ENCODE results near the gene KIF1B. TPM values are rescaled to one million over a fixed set of nuclear protein-coding genes. Genes with fewer than 3 reads are reported as not detected.

The KIF1B gene
- total and polyA plus RNA-seq, 9 of the 15 experiments (the other 6 are each of a cell fraction or from before 2014, with no cell fraction given) = 2.8 to 19.8 (median 11.9) TPM

DNA sequence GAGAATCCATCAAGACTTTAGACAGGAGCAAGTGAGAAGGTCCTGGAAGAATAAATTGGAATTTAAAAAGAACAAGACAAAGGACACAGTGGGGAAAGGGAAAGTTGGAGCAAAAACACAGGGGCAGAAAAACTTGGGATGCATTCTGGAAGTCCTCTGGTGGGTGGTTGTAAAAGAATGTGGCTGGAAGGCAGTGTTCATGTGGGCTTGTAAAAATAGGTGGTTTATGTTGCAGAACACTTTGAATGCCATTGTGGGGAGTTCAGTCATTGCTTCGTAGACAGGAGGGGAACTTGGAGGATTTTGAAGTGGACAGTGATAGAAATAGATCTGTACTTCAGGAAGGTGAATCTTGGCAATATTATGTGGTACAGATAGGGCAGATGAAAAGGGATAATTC is 15.2 kb downstream of the KIF1B start:
- Histone ChIP-seq H3K27me3 (ENCODE audit: control insufficient read depth in 2 of 2, insufficient read depth in 2 of 2, low read length in 2 of 2) (no peaks in the 10 kb centered on the region), H3K9me1 (ENCODE audit: control insufficient read depth, insufficient read depth, low read length) (no peaks in the 10 kb centered on the region), H3K4me3 (no peak overlapping the region), H3K36me3 (ENCODE audit: control insufficient read depth, insufficient read depth, low read length) (no peaks in the 10 kb centered on the region), H3K27ac (ENCODE audit: extremely low read depth, low read depth, low read length) (no peak overlapping the region), H4K20me1 (replicated peaks; ENCODE audit: control insufficient read depth, insufficient read depth, low read length) (no peaks in the 10 kb centered on the region), H3K9ac (ENCODE audit: insufficient read depth in 1 of 2, low read depth in 2 of 2, low read length in 2 of 2) (no peak overlapping the region), H3K79me2 (ENCODE audit: control insufficient read depth, insufficient read depth, low read length) (peaks cover 13% of the 10 kb centered on the region; the same call in 2 of the 3 replicates), H3K9me3 (replicated peaks; ENCODE audit: control insufficient read depth, insufficient read depth, low read depth, low read length) (no peaks in the 10 kb centered on the region), H3K4me2 (ENCODE audit: insufficient read depth, low read length) (no peak overlapping the region), H2AFZ (ENCODE audit: low read depth, low read length) (no peak overlapping the region), H3K4me1 (replicated peaks in 1 of 2; ENCODE audit: control insufficient read depth in 2 of 2, insufficient read depth in 2 of 2, low read length in 2 of 2) (no peaks in the 10 kb centered on the region; a peak in 1 of 5 replicates)
- FAIRE-seq (no peak), ATAC-seq (no peak), DNase-seq (ENCODE audit: extremely low read depth in 1 of 4, low spot score in 3 of 4) (no peak)
- intact Hi-C loops (cut with micrococcal nuclease) = no loop called here
- 32% methylated on average over 1 of the region's 1 CpG for WGBS (ENCODE audit: insufficient coverage, low coverage, missing lambda C conversion rate)
- ChIA-PET POLR2A (interaction anchor here (0.6 to 2.3 kb wide), 3 partner anchors 11 to 16 kb away, joined by 3 to 11 read pairs (median 4); partner anchors contain the start of gene KIF1B), CTCF (ENCODE audit: low intra/inter-chr PET ratio) (no interaction called here)
- in situ Hi-C loops (cut with MboI) = no loop called here
- TF ChIP-seq ZNF133 (CRISPR knock-in tag; IDR thresholded peaks at IDR 0.05) = no peak
- TF ChIP-seq, protein P1, sequence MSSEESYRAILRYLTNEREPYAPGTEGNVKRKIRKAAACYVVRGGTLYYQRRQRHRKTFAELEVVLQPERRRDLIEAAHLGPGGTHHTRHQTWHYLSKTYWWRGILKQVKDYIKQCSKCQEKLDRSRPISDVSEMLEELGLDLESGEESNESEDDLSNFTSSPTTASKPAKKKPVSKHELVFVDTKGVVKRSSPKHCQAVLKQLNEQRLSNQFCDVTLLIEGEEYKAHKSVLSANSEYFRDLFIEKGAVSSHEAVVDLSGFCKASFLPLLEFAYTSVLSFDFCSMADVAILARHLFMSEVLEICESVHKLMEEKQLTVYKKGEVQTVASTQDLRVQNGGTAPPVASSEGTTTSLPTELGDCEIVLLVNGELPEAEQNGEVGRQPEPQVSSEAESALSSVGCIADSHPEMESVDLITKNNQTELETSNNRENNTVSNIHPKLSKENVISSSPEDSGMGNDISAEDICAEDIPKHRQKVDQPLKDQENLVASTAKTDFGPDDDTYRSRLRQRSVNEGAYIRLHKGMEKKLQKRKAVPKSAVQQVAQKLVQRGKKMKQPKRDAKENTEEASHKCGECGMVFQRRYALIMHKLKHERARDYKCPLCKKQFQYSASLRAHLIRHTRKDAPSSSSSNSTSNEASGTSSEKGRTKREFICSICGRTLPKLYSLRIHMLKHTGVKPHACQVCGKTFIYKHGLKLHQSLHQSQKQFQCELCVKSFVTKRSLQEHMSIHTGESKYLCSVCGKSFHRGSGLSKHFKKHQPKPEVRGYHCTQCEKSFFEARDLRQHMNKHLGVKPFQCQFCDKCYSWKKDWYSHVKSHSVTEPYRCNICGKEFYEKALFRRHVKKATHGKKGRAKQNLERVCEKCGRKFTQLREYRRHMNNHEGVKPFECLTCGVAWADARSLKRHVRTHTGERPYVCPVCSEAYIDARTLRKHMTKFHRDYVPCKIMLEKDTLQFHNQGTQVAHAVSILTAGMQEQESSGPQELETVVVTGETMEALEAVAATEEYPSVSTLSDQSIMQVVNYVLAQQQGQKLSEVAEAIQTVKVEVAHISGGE (CRISPR knock-in tag; IDR thresholded peaks at IDR 0.05) = no peak
- TF ChIP-seq, protein P2, sequence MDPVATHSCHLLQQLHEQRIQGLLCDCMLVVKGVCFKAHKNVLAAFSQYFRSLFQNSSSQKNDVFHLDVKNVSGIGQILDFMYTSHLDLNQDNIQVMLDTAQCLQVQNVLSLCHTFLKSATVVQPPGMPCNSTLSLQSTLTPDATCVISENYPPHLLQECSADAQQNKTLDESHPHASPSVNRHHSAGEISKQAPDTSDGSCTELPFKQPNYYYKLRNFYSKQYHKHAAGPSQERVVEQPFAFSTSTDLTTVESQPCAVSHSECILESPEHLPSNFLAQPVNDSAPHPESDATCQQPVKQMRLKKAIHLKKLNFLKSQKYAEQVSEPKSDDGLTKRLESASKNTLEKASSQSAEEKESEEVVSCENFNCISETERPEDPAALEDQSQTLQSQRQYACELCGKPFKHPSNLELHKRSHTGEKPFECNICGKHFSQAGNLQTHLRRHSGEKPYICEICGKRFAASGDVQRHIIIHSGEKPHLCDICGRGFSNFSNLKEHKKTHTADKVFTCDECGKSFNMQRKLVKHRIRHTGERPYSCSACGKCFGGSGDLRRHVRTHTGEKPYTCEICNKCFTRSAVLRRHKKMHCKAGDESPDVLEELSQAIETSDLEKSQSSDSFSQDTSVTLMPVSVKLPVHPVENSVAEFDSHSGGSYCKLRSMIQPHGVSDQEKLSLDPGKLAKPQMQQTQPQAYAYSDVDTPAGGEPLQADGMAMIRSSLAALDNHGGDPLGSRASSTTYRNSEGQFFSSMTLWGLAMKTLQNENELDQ (CRISPR knock-in tag; IDR thresholded peaks at IDR 0.05; ENCODE audit: borderline replicate concordance) = no peak
- TF ChIP-seq PHF8 (IDR thresholded peaks at IDR 0.05; ENCODE audit: borderline replicate concordance, low read length) = no peak
- no peak for TF ChIP-seq ARNT (IDR thresholded peaks at IDR 0.05)
- TF ChIP-seq, protein P3, sequence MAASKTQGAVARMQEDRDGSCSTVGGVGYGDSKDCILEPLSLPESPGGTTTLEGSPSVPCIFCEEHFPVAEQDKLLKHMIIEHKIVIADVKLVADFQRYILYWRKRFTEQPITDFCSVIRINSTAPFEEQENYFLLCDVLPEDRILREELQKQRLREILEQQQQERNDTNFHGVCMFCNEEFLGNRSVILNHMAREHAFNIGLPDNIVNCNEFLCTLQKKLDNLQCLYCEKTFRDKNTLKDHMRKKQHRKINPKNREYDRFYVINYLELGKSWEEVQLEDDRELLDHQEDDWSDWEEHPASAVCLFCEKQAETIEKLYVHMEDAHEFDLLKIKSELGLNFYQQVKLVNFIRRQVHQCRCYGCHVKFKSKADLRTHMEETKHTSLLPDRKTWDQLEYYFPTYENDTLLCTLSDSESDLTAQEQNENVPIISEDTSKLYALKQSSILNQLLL (CRISPR knock-in tag; IDR thresholded peaks at IDR 0.05; ENCODE audit: borderline replicate concordance) = no peak
- TF ChIP-seq ZFP36 (IDR thresholded peaks at IDR 0.05; ENCODE audit: low read depth, low read length, partially characterized antibody) = no peak
- TF ChIP-seq ZNF316 (IDR thresholded peaks at IDR 0.05) = no peak
- no peak for TF ChIP-seq KDM4B (IDR thresholded peaks at IDR 0.05; ENCODE audit: borderline replicate concordance in 2 of 2, low read depth in 1 of 2)
- TF ChIP-seq ZKSCAN1 (IDR thresholded peaks at IDR 0.05; ENCODE audit: low read depth, low read length) = no peak
- TF ChIP-seq, protein P4, sequence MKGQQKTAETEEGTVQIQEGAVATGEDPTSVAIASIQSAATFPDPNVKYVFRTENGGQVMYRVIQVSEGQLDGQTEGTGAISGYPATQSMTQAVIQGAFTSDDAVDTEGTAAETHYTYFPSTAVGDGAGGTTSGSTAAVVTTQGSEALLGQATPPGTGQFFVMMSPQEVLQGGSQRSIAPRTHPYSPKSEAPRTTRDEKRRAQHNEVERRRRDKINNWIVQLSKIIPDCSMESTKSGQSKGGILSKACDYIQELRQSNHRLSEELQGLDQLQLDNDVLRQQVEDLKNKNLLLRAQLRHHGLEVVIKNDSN (CRISPR knock-in tag; IDR thresholded peaks at IDR 0.05) = no peak
- no TSS peak for BruUV-seq (replicated peaks)
